Activated gamma-delta T cell (primary cell): ENCODE data around the gene TMEM40.
"Not testable (repeated sequence)": the region's sequence is repeated elsewhere in the genome, so short reads cannot be mapped to it uniquely, and the experiment has no call there.

Experiments used
- DNase-seq: peaks from one replicate; lab custom pipeline; 2025; lab: John Stamatoyannopoulos, UW

Gene TMEM40

GRCh38 chr3:12775970-12776369 is 16.9 kb upstream of the TMEM40 start:
- DNase-seq: not testable (repeated sequence)

GRCh38 chr3:12775226-12775625 is 16.2 kb upstream of the TMEM40 start:
- no peak for DNase-seq

DNA sequence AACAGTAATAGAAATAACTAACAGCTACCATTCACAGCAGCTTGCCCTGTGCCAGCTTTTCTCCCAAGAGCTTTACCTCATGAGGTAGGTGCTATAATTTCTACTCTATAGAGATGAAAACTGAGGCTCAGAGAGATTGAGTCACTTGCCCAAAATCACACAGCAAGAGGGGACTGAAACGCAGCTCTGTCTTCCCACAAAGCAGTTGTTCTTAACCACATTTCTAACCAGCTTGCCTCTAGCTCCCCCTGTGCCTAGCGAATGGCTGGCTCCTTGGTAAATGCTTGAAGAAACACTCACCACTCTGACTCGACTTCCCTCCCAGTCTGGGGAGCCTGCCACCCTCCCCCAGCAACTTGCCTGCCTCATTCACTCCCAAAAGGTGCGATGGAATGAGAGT is 15.6 kb upstream of the TMEM40 start:
- DNase-seq: no peak

DNA sequence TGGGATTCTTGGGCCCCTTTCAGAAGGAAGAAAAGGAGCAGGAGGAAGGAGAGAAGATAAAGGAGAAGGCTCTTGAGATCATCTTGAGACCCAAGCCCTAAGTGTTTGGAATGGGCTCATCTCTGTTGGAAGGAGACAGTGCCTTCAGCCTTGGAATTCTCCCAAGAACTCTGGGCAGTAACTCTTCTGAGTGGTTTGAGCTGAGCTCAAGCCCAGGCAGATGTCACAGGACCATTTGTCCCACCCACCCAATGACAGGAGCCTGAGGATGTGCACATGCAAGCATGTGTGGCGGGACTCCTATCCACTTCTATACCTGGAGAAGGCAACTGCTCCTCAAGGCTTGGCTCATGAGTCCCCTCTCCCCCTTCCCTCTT is 14.6 kb upstream of the TMEM40 start:
- no peak for DNase-seq

DNA sequence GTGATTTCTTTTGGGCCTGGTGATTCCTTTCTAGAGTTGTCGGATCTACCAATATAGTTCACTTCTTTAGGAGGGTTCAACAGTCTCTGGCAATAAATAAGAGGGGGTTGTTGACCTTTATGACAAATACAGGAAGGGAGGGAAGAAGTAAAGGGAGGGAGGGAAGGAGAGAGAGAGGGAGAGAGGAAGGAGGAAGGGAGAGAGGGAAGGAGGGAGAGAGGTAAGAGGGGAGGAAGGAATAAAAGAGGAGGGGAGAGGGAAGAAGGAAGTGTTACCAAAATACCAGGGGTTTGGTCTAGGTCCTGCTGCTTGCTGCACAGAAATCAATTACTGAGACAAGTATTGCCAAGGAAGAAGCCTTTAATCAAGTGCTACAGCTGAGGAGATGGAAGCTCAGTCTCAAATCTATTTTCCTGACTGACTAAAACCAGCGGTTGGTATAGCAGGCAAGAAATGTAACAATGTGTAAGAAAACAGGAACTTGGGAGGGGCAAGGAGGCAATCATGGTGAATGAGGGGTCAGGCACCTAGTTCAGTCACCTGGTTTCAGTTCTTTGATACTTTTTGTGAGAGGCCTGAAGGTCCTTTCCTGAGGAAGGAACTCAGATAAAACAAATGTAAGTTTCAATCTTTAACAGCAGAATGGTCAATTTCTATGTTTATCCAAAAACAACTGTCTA is 14.1 kb upstream of the TMEM40 start:
- DNase-seq: no peak

- DNase-seq: no peak
These were observed 13.4 kb upstream of the TMEM40 start for GRCh38 chr3:12772462-12772861.

DNA sequence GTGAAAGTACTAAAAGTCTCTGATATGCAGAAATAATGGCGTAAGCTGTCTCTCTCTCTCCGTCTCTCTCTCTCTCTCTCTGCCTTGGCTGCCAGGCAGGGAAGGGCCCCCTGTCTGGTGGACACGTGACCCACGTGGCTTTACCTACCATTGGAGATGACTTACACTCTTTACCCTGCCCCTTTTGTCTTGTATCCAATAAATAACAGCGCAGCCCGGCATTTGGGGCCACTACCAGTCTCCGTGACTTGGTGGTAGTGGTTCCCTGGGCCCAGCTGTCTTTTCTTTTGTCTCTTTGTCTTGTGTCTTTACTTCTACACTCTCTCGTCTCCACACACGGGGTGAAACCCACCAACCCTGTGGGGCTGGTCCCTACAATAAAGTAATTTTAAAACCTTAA is 12.2 kb upstream of the TMEM40 start:
- no peak for DNase-seq

GRCh38 chr3:12769761-12770160 is 10.7 kb upstream of the TMEM40 start:
- no peak for DNase-seq

- DNase-seq: no peak
These were observed 9.8 kb upstream of the TMEM40 start for GRCh38 chr3:12768579-12769527.

DNA sequence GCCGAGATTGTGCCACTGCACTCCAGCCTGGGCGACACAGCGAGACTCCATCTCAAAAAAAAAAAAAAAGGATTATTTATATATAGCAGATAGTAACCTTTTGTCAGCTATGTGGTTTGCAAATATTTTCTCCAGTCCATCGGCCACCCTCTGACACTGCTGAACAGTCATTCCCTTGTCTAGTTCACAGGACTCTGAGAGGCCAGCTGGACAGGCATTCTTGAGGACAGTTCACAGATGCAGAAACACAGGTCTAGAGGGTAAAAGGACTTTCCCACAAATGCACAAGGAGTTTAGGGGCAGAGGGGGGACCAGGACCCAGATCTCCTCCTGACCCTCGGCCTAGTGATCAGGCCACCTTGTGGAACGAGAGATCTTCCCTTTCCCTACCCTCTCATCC is 7.5 kb upstream of the TMEM40 start:
- no peak for DNase-seq

GRCh38 chr3:12764171-12764776 is 5.2 kb upstream of the TMEM40 start:
- no peak for DNase-seq

GRCh38 chr3:12759693-12760565 is 870 bp upstream of the TMEM40 start:
- DNase-seq: no peak

DNA sequence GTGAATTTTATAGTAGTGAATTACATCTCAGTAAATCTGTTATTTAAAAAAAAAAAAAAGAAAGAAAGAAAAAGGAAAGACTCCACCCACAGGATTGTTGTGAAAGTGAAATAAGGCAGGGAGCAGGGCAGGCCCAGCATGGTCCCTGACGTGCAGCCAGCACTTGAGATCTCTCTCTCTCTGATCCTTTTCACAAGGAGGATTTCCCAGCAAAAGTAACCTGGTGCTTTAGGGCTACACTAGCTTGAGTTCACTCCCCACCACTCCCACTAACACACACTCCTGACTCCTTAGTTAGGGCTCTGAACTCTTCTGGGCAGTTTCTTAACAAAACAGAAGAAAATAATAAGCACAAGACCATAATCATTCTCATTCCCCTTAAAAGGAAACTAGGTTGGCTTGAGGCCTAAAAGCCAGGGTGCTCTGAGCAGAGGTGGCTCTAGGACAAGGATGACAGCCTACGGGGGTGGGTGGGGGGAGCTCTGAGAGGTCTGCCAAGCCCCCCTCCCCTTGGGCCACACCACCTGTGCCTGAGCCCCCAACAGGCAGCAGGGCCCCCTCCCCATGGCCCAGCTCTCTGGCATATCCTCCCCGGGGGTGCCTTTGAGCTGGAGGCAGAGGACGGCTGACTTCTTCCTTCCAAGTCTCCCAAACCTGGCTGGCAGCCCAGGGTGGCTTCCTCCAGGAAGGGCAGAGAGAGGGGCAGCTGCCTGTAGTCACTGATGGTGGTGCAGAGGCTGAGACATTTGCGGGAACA is 856 bp downstream of the TMEM40 start:
- DNase-seq: no peak

GRCh38 chr3:12756635-12757034 is 2.4 kb downstream of the TMEM40 start:
- no peak for DNase-seq

DNA sequence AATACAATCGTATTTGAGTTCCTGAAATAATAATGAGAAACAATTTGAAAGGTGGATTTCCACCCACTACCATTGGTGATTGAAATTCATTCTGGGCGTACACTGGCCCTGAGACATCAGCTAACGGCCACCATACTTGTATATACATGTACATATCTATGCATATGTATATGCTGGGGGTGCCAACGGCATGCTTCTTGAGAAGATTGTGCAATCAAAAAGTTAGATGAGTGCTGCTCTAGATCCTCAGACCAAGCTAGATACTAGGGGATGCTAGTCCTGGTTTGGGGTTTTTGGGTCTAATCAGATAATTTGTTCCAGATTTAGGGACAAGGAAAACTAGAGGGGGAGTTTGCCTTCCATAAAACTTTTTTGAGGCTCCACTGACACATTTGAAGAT is 2.9 kb downstream of the TMEM40 start:
- no peak for DNase-seq

DNA sequence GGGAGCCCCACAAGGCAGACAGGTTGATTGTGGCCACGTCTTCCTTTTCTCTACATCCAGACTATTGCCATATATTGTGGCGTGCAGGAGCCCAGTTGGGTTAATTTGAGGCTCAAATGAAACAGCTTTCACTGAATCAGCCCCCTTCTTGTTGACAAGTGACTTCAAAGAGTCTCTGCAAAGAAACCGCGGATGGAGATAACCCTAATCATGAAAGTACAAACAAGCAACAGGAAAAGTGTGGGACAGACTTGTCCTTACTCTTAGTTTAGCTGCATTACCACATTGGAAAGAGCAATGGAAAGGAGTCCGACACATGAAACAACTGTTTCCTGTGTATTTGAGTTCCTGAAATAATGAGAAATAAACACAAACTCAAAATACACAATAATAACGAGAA is 3.3 kb downstream of the TMEM40 start:
- no peak for DNase-seq

DNA sequence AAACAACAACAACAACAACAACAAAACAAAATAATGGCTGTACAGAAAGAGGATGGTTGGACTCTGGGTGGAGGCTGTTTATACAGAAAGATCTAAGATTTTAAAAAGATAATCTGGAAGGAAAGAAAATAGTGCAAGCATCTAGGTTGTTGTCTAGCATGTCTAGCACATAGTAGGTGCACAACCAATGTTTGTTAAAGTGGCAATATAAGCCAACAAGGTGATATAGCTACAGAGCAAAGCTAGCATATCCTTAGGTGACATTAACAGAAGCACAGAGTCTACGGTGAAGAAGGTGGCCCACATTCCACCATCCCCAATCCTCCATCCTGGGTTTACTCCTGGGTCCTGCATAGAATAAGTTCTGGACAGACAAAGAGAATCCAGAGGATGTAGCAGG is 4.7 kb downstream of the TMEM40 start:
- DNase-seq: no peak

- DNase-seq: no peak
These were observed 5.6 kb downstream of the TMEM40 start for GRCh38 chr3:12753275-12754028.

DNA sequence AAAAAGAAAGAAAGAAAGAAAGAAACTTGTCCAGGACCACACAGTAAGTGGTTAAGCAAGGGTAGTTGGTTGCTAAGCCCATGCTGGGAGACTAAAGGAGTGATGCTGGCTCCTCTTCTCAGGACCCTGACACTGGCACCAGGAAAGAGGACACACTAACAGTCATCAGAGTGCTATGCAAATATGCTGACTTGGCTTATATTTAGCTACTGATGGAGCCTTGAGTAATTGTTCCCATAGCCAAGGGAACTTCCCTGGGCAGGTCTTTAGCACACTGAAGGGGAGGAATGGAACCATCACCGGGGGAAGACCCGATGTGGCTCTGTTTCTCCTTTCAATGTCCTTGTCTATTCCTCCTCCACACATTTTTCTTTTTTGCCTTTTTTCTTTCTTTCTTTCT is 6.2 kb downstream of the TMEM40 start:
- DNase-seq: no peak

DNA sequence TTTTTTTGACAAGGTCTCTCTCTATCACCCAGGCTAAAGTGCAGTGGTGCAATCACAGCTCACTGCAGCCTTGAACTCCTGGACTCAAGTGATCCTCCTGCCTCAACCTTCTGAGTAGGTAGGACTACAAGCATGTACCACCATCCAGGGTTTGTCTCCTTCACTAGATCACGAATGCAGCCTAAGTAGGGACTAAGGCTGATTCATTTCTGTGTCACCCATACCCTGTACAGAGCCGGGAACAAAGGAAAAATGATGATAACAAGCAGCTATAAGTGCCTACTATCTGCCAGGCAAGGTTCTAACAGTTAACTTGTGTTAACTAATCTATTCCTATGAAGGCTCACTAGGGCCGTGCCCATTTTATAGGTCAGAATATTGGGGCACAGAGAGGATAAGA is 7.0 kb downstream of the TMEM40 start:
- DNase-seq: no peak
